Skeletal muscle cell (primary cell): ENCODE results near the gene TSR1.
"Not testable (repeated sequence)": the region's sequence is repeated elsewhere in the genome, so short reads cannot be mapped to it uniquely, and the experiment has no call there.

Source experiments
- DNase-seq: peaks from one replicate; pipeline ENCODE4 v3.0.0-alpha.2; 2010; ENCODE audit warnings: low read depth
- H3K4me3 ChIP-seq: 2 replicates; pipeline ENCODE4 v1.5.1; 2011; ENCODE audit warnings: low read depth, mild to moderate bottlenecking, control low read depth, low read length, moderate library complexity

The TSR1 gene

DNA sequence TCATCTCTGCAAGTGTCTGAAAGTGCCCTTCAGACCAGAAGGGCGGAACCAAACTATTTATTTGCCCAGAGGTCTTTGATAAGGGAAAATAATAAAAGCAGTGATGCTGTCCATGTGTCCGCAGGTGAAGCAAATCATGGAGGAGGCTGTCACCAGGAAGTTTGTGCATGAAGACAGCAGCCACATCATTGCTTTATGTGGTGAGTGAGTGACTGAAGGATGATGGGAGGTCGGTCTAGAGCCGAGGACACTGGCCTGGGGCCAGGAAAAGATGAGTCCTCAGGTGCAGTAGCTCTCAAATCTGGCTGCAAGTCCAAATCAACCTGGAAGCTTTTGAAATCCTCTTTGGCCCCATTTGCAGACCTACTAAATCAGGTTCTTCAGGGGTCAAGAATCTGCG lies 7.2 kb upstream of the TSR1 start:
- no peak for DNase-seq
- H3K4me3 ChIP-seq, result no peak overlapping the region

DNA sequence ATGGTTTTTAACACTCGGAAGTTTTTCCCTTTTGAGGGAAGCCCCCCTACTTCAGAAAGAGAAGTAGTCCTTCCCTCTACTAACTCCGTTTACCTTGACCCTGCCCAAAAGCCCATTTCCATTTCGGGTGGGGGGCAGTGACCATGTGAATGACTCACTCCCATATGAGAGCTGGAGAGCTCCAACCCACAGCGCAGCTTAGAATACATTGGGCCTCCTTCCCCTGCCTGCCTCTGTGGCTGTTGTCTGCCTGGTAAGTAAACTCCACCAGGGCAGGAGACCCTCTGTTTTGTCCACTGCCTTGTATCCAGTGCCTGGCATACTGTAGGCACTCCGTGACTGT lies 2.0 kb upstream of the TSR1 start:
- H3K4me3 ChIP-seq, result peak overlapping the region; percentile 92
- DNase-seq, result no peak

DNA sequence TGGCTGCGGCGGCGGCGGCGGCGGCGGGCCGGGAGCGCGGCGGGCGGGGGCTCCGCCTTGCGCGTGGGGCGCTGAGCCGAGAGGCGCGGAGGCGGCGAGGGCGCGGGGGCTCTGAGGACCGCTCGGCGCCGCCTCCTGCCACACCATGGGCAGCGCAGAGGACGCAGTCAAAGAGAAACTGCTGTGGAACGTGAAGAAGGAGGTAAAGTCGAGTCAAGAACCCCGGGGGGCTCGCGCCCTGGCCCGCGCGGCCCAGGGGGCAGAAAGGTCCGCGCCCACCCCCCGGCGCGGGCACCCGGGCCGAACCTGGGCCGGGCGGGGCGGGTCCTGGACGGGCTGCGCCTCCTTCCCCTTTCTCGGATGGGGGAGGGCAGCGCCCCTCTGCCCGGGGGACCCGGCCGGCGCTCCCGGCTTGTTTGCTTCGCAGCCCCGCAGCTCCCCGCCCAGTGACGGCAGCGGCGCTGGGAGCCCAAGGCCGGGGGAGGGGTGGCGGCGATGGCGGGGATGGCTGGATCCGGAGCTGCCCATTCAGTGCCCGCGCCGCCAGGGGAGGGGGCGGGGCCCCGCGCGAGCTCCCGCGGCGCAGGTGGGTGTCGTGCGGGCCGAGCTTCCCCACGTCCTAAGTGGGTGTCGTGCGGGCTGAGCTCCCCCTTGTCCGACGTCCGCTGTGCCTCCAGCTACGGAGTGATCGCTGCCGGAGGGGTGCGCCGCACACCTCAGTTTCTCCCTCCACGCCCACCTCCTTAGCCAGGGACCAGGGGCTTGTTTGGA lies 1.5 kb upstream of the TSR1 start:
- H3K4me3 ChIP-seq, result peak overlapping the region; percentile 92
- DNase-seq, result no peak

DNA sequence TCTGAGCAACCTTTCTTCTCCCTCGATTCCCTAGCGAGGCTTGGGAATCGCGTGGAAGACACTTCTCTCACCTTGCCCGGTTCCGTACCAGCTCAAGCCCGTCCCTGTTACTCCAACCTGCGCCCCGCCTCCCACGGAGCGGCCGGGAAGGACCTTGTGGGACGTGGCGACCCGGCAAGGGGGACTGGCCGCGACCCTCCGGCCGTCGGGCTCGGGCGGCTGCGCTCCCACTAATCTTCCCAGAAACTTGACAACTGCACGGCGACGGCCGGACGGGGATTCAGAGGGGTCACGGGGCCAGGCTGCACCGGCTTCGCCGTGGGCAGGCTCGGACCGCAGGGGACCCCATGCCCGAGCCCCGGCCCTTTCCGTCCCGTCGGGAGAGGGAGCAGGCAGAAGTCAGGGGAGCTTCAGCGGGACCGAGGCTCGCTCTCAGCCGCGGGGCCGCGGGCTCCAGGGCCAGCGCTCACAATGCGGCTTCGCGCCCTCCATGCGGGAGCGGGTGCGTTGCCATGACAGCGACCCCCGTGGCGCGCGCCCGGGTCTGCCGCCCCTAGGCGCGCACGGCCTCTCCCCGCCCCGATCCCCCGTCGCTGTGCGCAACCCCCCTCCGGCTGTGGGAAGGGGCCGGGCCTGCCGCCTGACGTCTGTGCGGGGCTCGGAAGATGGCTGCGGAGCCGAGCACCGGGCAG lies 741 bp upstream of the TSR1 start, which contains the start of gene SGSM2:
TSS of gene SGSM2 (plus strand) at position 650 of the 692 bp plus-strand sequence. CDS start 188 bp downstream, outside the sequence.
- H3K4me3 ChIP-seq, result peak within 1 kb of the TSS; percentile 92
- DNase-seq, result no peak

DNA sequence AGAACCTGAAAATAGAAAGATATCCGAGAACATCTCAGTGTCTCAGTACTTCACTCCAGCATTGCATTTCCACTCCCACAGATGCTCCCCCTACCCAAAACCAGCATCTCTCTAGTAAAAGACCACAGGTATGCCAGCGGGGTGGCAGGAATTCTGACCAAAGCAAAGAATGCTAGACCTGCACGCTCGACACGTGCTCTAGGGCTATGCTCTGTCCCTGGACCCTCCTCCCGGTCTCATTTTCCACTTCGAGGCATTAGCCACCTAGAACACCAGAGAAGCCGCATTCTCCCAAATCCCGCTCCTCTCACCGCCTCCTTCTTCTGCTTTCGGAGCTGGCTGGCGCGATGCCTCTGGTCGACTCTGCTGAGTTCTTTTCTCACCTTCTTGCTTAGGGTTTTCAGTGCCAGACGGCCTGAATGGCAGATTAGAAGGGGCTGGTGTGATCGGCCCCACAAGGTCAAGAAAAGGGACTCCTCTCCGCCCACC lies 487 bp downstream of the TSR1 start:
- no peak for DNase-seq

DNA sequence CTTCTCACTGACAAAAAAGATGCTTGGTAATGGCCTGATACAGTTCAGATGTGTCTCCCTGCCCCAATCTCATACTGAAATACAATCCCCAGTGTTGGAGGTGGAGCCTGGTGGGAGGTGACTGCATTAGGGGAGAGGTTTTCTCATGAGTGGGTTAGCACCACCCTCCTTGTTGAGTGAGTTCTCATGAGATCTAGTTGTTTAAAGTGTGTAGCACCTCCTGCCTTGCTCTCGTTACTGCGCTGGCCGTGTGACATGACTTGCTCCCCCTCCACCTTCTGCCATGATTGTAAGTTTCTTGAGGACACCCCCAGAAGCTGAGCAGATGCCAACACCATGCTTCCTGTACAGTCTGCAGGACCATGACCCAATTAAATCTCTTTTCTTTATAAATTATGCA lies 5.0 kb downstream of the TSR1 start:
- no peak overlapping the region for H3K4me3 ChIP-seq
- DNase-seq, result no peak

More for the DNA sequence above, 487 bp downstream of the TSR1 start:
- peak overlapping the region; percentile 92 for H3K4me3 ChIP-seq

DNA sequence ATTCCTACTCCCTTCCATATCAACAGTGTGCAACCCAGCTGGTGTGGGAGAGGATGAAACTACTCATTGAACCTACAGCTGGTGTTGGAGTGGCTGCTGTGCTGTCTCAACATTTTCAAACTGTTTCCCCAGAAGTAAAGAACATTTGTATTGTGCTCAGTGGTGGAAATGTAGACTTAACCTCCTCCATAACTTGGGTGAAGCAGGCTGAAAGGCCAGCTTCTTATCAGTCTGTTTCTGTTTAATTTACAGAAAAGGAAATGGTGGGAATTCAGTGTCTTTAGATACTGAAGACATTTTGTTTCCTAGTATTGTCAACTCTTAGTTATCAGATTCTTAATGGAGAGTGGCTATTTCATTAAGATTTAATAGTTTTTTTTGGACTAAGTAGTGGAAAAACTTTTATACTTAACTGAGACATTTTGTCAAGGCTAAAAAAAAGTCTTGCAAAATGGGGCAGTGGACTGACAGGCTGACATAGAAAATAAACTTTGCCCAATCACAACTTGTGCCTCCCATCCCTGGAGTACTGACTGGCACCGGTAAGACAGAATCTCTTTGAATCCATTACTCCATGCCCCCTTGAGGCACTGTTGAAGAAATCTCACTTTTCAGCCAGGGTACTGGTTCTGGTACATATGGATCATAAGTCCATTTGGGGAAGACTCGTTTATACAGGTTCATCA lies 12.5 kb downstream of the TSR1 start:
- H3K4me3 ChIP-seq, result no peak overlapping the region
- DNase-seq, result no peak

DNA sequence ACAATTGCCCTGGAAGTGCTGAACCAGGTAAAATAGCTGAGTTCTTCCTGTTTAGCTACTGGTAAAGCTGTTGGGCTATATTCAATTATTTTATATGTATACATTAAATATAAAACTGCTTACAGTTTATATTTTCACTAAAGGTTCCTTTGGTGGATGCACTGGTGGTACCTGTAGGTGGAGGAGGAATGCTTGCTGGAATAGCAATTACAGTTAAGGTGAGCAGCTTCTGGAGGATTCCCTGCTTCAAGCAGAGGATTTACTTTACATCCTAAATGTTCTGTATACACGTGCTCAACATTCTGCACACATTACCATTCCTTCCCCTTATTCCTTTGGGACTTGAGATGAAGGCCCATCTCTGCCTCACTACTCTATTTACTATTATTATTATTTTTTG lies 14.9 kb downstream of the TSR1 start:
- DNase-seq, result no peak
- no peak overlapping the region for H3K4me3 ChIP-seq

DNA sequence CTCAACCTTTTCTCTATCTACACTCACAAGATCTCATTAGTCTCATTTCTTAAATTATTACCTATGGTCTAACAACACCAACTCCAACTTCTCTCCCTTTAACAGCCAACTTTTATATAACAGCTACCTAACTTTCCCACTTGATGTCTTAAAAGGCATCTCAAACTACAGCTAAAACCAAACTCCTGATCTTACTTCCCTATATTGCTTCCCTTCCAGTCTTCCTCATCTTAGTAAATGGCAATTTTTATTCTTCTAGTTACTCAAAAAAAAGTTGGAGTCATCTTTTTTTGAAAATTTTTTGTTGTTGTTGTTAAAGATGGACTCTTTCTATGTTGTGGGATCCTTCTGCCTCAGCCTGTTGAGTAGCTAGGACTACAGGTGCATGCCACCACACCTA lies 17.2 kb downstream of the TSR1 start:
- no peak overlapping the region for H3K4me3 ChIP-seq
- DNase-seq, result no peak

DNA sequence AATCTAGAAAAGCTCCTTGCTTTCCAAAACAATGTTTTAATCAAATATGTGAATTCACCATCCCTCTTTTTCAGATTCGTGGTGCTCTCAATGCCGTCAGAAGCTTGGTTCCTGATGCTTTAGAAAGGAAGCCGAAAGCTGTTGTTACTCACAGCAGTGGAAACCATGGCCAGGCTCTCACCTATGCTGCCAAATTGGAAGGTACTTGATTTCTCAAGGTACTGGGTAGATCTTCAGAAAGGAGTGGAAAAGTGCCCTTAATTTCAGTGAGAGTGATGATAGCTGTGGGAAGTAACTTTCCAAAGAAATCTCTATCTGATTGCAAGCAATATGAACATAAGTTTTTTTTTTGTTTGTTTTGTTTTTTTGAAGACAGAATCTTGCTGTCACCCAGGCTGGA lies 18.5 kb downstream of the TSR1 start:
- DNase-seq, result no peak
- H3K4me3 ChIP-seq, result no peak overlapping the region

DNA sequence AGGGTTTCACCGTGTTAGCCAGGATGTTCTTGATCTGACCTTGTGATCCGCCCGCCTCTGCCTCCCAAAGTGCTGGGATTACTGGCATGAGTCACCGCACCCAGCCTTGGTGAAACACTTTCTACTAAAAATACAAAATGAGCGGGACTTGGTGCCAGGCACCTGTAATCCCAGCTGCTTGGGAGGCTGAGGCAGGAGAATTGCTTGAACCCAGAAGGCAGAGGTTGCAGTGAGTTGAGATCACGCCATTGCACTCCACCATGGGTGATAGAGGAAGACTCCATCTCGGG lies 19.4 kb downstream of the TSR1 start:
- DNase-seq, H3K4me3 ChIP-seq: not testable (repeated sequence)

DNA sequence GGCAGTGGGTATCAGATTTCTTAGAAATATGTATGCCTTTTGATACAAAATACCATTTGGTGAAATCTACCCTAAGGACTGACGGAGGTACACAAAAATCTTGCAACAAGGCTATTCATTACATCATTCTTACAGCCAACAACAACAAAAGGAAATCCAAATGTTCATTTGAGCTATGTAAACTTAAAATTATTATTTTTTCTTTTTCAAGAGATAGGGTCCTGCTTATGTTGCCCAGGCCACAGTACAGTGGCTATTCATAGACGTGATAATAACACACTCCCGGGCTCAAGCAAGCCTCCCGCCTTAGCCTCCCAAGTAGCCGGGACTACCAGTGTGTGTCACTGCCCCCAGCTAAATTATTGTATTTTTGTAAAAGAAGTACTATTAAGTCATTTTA lies 23.5 kb downstream of the TSR1 start:
- no peak overlapping the region for H3K4me3 ChIP-seq
- no peak for DNase-seq

DNA sequence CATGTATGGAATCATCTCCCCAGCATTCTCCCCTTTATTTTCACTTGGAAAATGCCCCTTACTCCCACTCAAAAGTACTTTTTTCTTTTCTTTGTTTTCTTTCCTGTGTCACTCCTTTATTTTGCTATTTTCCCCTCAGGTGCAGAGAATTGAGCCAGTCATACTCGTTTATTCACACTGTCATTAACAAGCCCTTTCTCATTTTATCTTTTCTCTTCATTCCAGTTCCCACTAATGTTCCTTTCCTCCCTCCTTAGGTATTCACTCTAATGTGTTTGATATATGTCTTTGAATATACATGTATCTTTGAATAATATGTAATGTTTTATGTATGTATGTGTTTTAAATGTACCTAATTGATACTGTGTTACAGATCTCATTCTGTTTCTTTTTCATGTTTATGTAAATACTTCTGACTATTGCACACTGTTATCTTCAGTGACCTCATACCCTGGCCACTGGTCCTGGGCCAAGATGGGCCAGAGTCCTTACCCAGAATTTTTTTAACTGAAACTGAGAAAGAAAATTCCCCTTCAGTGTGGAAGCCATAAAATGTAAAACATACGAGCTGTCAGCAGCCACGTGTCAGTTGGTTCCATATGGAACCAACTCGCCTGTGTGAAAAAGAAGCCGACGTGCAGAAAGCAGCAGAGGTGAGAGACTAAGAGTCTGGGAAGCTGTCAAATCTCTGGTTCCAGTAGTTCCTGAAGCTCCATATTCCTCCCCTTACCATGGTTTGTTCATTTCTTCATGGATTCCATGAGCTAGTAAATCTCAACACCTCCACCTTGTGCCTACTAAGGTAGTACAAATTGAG lies 26.7 kb downstream of the TSR1 start:
- H3K4me3 ChIP-seq, result no peak overlapping the region
- no peak for DNase-seq

DNA sequence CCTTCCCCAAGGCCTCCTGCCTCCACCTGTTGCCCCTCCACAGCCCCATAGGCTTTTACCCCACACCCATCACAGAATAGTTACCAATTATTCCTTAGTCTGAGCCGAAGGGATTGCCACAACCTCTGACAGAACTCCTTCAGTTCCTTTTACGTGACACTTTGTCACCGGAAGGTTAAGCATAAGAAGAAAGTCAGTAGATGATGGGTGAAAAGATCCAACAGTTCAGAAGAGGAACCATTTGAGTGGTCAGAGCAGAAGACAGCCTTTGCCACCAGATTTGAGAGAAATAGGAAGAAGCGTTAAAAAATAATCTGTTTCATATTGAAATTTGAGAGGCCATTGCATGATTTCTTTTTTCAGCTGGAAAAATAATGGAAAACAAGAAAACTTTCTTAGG lies 31.3 kb downstream of the TSR1 start:
- DNase-seq, result no peak

DNA sequence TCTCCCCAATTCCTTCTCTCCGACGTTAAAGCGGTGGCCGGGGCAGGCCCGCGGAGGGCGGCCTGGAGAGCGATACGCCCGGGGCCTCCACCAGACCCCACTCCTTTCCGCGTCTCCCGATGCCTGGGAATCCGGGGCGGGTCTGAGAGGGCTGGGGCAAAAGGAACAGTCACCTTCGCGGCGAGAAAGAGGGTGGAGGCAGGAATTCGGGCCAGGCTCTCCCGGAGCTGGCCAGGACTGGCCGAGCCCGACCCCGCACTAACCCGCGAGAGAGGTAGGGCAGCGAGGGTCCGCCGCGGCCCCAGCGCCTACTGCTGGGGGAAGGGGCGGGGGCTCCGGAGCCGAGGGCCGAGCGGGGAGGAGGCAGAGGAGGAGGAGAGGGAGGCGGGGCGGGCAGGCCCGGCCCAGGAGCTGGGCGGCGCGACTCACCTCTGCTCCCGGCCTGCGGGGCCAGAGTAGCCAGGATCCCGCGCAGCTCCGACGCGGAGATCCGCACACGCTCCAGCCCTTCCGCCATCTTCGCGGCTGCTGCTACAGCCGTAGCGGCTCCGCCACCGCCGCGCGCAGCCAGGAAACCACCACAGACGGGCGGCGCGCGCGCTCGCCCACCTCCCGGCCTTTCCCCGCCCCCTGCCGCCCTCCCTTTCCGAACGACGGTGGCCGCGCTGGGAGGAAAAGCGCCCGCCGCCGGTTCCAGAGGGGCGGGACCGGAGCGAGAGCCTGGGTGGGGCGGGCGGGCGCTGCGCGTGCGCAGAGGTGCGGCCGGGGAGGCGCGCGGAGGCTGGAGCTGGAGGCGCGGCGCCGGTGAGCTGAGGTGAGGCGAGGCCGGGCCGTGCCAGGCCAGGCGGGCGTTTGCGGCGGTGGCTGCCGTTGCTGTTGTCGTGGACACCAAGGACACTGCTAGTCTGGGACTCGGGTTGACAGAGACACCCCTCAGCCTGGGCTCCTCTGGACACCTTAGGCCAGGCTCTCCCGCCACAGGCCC lies 32.8 kb downstream of the TSR1 start, which contains the start of the genes SMG6 and SRR:
TSS of gene SMG6 (minus strand) at position 582 of the 985 bp plus-strand sequence. CDS start at position 517, 65 bp downstream.
TSS of gene SRR (plus strand) at position 747 of the 985 bp plus-strand sequence. CDS start 11,611 bp downstream, outside the sequence.
- DNase-seq, result peak; percentile 40
- peak within 1 kb of the TSS; percentile 91 for H3K4me3 ChIP-seq

More for the DNA sequence above, 31.3 kb downstream of the TSR1 start:
- no peak overlapping the region for H3K4me3 ChIP-seq

DNA sequence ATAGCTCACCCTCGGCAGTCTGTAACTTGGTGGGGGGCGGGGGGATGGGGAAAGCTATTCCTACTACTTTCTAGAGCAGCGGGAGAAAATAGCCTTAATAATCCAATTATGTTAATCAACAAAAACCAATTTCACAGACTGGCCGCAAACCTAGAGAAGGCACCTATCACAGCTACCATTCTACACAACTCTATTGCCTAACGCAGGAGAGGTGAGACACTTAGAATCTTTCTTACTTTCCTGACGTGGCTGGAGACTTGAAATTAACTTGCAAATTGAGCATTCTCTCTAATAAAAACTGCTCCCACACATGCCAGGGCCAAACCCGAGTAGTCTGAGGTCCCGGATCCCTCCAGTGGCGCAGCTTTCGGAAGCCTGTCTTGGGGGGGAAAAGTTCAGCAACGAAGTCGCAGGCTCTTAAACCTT lies 33.5 kb downstream of the TSR1 start:
- peak overlapping the region; percentile 91 for H3K4me3 ChIP-seq
- DNase-seq, result no peak

DNA sequence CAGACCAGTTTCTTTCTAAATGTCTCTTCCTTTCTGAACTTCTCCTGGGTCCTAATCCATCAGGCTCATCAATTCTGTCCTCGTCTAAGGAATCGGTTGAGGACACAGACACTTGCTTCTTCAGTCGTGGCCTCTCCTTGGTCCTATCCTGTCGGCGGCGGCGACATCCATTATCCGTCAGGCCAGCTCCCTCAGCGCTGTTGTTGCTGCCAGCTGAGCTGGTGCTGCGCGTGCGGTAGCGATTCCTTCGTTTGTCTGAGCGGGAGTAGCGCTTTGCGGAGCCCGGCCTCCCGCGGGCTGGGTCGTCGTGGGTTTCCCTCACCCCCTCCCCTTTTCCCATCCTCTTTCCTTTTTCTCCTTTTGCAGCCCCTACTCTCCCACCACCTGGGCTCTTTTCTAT lies 36.5 kb downstream of the TSR1 start:
- no peak for DNase-seq

DNA sequence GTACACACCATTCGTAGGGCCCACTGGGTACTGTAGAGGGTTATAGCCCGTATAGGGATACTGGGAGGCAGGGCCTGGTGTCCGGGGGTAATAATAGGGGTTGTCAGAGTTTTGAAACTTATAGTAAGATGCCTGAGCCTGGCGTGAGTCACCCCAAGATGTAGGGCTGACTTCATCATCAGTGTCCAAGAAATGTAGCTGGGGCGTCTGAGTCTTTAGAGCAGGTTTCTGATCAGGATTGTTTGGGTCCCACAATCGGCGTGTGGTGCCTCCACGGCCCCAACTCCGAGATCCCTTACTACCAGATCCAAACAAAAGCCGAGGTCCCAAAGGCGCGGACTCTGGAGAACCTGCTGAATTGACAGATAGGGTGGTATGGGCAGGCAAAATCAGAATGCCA lies 37.1 kb downstream of the TSR1 start:
- DNase-seq, result no peak
- no peak overlapping the region for H3K4me3 ChIP-seq

More for the DNA sequence above, 36.5 kb downstream of the TSR1 start:
- H3K4me3 ChIP-seq, result no peak overlapping the region
